ENCODE measurements around the gene NFKBIB. TPM values are rescaled to one million over a fixed set of nuclear protein-coding genes. Genes with fewer than 3 reads are reported as not detected.
"Not testable (repeated sequence)": the region's sequence is repeated elsewhere in the genome, so short reads cannot be mapped to it uniquely, and the experiment has no call there.

NFKBIB gene
- total RNA-seq, 2 donors from 2014 or later, result 25.3 to 28.4 TPM

GRCh38 chr19:38878575-38879399, 21.0 kb upstream of the NFKBIB start:
- peaks cover 15% of the 10 kb centered on the region for H3K36me3 ChIP-seq
- no peaks in the 10 kb centered on the region for H3K9me3 ChIP-seq
- no peak for DNase-seq (ENCODE audit: low spot score)
- no peak overlapping the region for H3K4me3 ChIP-seq
- H3K27ac ChIP-seq, result peak overlapping the region in 1 of 2 donors; percentile 34
- no peak for ATAC-seq (ENCODE audit: insufficient number of reproducible peaks, low FRiP score, low read depth)
- TF ChIP-seq CTCF (IDR thresholded peaks at IDR 0.05), result no peak
- no peaks in the 10 kb centered on the region for H3K4me1 ChIP-seq (ENCODE audit: control insufficient read depth in 1 of 2, low read depth in 2 of 2)
- H3K27me3 ChIP-seq (replicated peaks; ENCODE audit: insufficient read depth), result no peaks in the 10 kb centered on the region

GRCh38 chr19:38879400-38879751, 20.4 kb upstream of the NFKBIB start:
- TF ChIP-seq CTCF (IDR thresholded peaks at IDR 0.05), result no peak
- no peak for ATAC-seq (ENCODE audit: insufficient number of reproducible peaks, low FRiP score, low read depth)
- Histone ChIP-seq H3K36me3 (peaks cover 15% of the 10 kb centered on the region), H3K27ac (no peak overlapping the region), H3K27me3 (replicated peaks; ENCODE audit: insufficient read depth) (no peaks in the 10 kb centered on the region), H3K4me1 (ENCODE audit: control insufficient read depth in 1 of 2, low read depth in 2 of 2) (no peaks in the 10 kb centered on the region), H3K4me3 (no peak overlapping the region), H3K9me3 (no peaks in the 10 kb centered on the region)
- DNase-seq (ENCODE audit: low spot score), result no peak

- Histone ChIP-seq H3K27ac (no peak overlapping the region), H3K4me3 (no peak overlapping the region), H3K4me1 (ENCODE audit: control insufficient read depth in 1 of 2, low read depth in 2 of 2) (no peaks in the 10 kb centered on the region), H3K27me3 (replicated peaks; ENCODE audit: insufficient read depth) (no peaks in the 10 kb centered on the region), H3K9me3 (no peaks in the 10 kb centered on the region), H3K36me3 (peaks cover 15% of the 10 kb centered on the region)
- TF ChIP-seq CTCF (IDR thresholded peaks at IDR 0.05), result no peak
- no peak for ATAC-seq (ENCODE audit: insufficient number of reproducible peaks, low FRiP score, low read depth)
- no peak for DNase-seq (ENCODE audit: low spot score)
Measured at GRCh38 chr19:38880076-38880881, 19.5 kb upstream of the NFKBIB start.

- TF ChIP-seq CTCF (IDR thresholded peaks at IDR 0.05), result no peak
- peaks cover 15% of the 10 kb centered on the region for H3K36me3 ChIP-seq
- DNase-seq (ENCODE audit: low spot score) (no peak), ATAC-seq (ENCODE audit: insufficient number of reproducible peaks, low FRiP score, low read depth) (no peak)
- H3K4me1 ChIP-seq (ENCODE audit: control insufficient read depth in 1 of 2, low read depth in 2 of 2), result no peaks in the 10 kb centered on the region
- H3K4me3 ChIP-seq, result no peak overlapping the region
- no peaks in the 10 kb centered on the region for H3K9me3 ChIP-seq
- no peak overlapping the region for H3K27ac ChIP-seq
- H3K27me3 ChIP-seq (replicated peaks; ENCODE audit: insufficient read depth), result no peaks in the 10 kb centered on the region
Measured at GRCh38 chr19:38880882-38881609, 18.7 kb upstream of the NFKBIB start.

- ATAC-seq (ENCODE audit: insufficient number of reproducible peaks, low FRiP score, low read depth) (no peak), DNase-seq (ENCODE audit: low spot score) (no peak)
- H3K27ac ChIP-seq, result no peak overlapping the region
- H3K4me1 ChIP-seq (ENCODE audit: control insufficient read depth in 1 of 2, low read depth in 2 of 2), result no peaks in the 10 kb centered on the region
- peaks cover 18% of the 10 kb centered on the region for H3K36me3 ChIP-seq
- no peak for TF ChIP-seq CTCF (IDR thresholded peaks at IDR 0.05)
- no peaks in the 10 kb centered on the region for H3K27me3 ChIP-seq (replicated peaks; ENCODE audit: insufficient read depth)
- no peaks in the 10 kb centered on the region for H3K9me3 ChIP-seq
- no peak overlapping the region for H3K4me3 ChIP-seq
Measured at GRCh38 chr19:38883286-38883685, 16.5 kb upstream of the NFKBIB start.

- not testable (repeated sequence) for H3K27ac ChIP-seq; H3K9me3 ChIP-seq; H3K27me3 ChIP-seq (replicated peaks; ENCODE audit: insufficient read depth); DNase-seq (ENCODE audit: low spot score); H3K4me3 ChIP-seq; ATAC-seq (ENCODE audit: insufficient number of reproducible peaks, low FRiP score, low read depth); H3K4me1 ChIP-seq (ENCODE audit: control insufficient read depth in 1 of 2, low read depth in 2 of 2)
- peaks cover 32% of the 10 kb centered on the region for H3K36me3 ChIP-seq
Measured at GRCh38 chr19:38884691-38885090, 15.1 kb upstream of the NFKBIB start.

Measured in thoracic aorta (tissue), 2 donors.